Keratinocyte (primary cell): ENCODE results near the gene SCAMP2.

Experiments
- CTCF ChIP-seq, 3 experiments: IDR thresholded peaks in 1 of 3; conservative IDR thresholded peaks in 1 of 3; optimal IDR thresholded peaks in 1 of 3; 2 replicates in 2 of 3; 3 replicates in 1 of 3; pipeline versions ENCODE3 to v1.5.1; 2011; ENCODE audit warnings: low read length in 3 of 3, mild to moderate bottlenecking in 3 of 3, moderate library complexity in 2 of 3, control low read depth in 1 of 3, inconsistent platforms in 1 of 3; ENCODE audit not compliant: insufficient read depth in 2 of 3; ENCODE audit errors: extremely low read depth in 1 of 3
- EZH2 ChIP-seq: IDR thresholded peaks from one replicate; pipeline ENCODE4 v1.6.1; 2012; ENCODE audit warnings: inconsistent platforms, mild to moderate bottlenecking, low read length, moderate library complexity

GRCh38 chr15:74855857-74856256 lies 17.3 kb downstream of the SCAMP2 start:
- TF ChIP-seq EZH2 (no peak), CTCF (optimal IDR thresholded peaks at IDR 0.05 in 1 of 3, IDR thresholded peaks at IDR 0.05 in 1 of 3, conservative IDR thresholded peaks at IDR 0.05 in 1 of 3; ENCODE audit: extremely low read depth in 1 of 3, insufficient read depth in 2 of 3, low read length in 3 of 3) (no peak)
